DND-41 (cell line): ENCODE results near the gene GNRH2.

Source experiments
- CTCF ChIP-seq: IDR thresholded peaks from 2 replicates; pipeline ENCODE4 v1.5.1; 2012; ENCODE audit warnings: borderline replicate concordance, low read length, moderate library complexity, mild to moderate bottlenecking; ENCODE audit not compliant: poor library complexity, severe bottlenecking; ENCODE audit errors: extremely low read depth
- EZH2 ChIP-seq: IDR thresholded peaks from 3 replicates; pipeline ENCODE4 v1.6.1; 2012; ENCODE audit warnings: borderline replicate concordance, low read depth, mild to moderate bottlenecking, moderate library complexity, low read length, inconsistent platforms; ENCODE audit not compliant: severe bottlenecking

- TF ChIP-seq CTCF (no peak), EZH2 (no peak)
These were observed 41.6 kb downstream of the GNRH2 start for GRCh38 chr20:3084986-3085360.
